GM19463 (cell line): Measurements from ENCODE around the gene NKAIN4.
"Not testable (repeated sequence)": the region's sequence is repeated elsewhere in the genome, so short reads cannot be mapped to it uniquely, and the experiment has no call there.

Experiments
- ATAC-seq: cut with Tn5 transposase; IDR thresholded peaks from one replicate; pipeline ENCODE4 v1.9.1; 2021; ENCODE audit warnings: mild to moderate bottlenecking, moderate library complexity; ENCODE audit not compliant: unreplicated experiment

The NKAIN4 gene

DNA sequence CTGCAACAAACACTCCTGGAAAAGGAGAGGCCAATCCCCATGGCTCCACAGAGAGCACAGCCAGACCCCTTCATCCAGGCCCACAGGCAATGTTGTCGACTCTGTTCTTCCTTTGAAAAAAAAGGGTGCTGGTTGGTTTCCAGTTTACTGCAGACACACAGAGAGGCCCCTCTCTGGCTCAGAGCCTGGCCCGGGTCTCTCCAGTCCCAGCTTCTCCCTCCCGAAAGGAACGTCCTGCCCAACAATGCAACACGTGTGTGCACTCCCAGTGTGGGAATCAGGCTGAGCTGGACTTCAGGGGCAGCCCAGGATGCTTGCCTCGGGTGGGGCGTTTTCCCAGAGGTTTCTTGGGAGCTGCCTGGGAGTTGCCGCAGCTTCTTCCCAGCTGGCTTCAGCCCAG, 4.5 kb upstream of the NKAIN4 start:
- ATAC-seq = no peak

- ATAC-seq = no peak
Measured at GRCh38 chr20:63257629-63258028, 3.4 kb upstream of the NKAIN4 start.

- no peak for ATAC-seq
Measured at GRCh38 chr20:63256954-63257353, 2.7 kb upstream of the NKAIN4 start.

DNA sequence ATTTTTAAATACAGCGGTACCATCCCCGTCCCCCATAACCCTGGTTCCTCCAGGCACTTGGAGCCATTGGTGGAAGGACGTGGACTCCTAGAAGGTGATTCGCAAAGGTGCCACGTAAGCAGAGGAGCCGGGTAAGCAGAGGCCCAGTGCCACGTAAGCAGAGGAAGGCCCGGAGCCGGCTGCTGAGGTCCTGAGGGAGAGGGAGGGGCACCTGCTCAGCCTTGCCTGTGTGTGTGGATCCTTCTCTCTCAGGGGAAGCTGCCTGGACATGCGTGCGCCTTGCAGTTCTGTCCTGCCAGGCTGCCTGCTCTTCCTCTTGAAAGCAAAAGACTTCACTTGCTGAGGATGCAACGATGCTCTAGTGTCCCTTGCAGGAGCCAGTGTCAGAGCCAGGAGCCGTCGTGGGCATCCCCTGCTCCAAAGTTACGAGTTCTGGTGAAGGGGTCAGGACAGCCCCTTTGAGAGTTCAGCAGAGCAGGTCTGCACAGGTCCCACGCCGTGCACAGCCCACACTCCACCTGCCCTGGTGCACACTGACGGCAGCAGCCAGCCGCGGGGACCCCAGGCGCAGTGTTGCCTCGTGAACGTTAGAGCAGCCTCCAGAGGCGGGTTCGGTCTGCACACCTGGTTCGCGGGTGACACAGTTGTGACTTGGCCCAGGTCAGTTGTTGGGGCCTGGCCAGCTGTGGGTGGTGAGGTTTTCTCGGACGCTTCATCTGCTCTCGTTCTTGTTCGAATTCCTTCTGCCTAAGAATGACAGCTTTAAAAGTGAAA, 1.9 kb upstream of the NKAIN4 start:
- ATAC-seq = no peak

DNA sequence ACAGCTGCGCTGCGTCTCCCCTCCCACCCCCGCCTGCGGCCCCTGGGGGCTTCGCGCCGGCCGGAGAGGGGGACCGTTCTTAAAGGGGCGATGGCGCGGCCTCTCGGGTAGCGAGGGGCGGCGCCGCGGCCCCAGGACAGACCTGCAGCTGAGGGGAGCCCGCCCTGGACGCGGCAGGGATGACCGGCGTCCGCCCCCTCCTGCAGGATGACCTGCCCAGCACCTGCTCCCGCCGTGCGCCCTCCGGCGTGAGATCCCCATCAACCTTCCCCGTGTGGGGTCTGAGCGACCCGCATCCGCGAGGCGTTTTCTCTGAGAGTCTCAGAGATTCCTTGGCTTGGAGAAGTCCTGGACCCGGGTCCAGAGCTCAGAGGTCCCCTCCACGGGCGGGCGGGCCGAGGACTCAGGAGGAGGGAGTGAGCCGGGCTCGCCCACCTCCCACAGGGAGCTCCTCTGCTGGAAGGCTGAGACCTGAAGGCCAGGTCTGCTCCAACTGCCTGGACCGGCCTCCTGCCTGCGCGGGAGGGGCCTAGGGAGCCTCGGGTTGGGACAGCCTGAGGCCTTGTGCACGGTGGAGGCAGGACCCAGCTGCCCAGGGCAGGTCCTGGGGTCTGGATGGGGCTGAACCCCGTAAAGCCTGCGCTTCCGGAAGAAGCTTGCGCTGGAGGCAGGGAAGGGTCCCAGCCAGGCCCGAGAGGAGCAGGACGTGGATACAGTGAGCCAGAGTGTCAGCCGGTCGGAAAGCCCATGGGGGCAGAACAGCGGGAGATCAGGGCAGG, 532 bp upstream of the NKAIN4 start:
- ATAC-seq = no peak

GRCh38 chr20:63253438-63254231, 628 bp downstream of the NKAIN4 start:
- ATAC-seq = no peak

DNA sequence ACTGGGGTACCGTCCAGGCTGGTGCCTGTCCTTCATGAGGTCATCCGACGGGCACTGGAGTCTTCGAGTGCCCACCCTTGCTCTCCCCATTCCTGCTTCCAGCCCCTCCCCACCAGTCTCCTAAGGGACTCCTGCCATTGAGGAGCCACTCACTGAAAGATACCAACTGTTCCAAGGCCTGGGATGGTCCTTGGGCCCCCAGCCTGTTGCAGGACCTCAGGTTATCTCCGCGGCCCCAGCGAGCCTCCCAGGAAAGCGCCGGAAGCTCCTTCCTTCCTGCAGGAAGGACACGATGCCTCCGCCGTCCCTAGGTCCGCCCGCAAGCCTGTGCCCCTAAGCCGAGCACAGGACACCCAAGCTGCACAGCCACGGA, 1.2 kb downstream of the NKAIN4 start:
- ATAC-seq = no peak

DNA sequence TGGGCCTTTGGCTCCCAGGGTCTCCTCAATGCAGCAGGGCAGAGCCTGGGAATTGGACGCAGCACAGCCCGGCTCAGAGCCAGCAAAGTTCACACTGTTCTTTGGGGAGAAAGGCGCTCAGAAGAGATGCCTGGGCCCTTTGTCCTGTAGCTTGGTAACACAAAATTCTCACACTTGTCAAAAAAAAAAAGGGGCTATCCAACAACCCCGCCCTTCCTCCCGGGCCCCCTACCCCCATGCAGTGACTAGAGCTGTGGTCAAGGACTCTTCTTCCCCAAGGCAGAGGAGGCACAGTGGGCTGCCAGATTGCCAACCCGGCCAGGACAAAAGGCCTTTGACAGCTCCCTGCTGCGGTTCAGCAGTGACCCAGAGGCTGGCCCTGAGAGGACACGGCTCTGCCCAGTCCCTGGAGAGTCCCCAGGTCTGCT, 2.0 kb downstream of the NKAIN4 start:
- ATAC-seq = no peak

DNA sequence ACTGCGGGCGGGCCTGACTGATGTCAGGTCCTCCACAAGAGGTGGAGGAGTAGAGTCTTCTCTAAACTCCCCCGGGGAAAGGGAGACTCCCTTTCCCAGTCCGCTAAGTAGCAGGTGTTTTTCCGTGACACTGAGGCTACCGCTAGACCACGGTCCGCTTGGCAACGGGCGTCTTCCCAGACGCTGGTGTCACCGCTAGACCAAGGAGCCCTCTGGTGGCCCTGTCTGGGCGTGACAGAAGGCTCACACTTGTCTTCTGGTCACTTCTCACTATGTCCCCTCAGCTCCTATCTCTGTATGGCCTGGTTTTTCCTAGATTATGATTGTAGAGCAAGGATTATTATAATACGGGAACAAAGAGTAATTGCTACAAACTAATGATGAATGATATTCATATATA, 2.9 kb downstream of the NKAIN4 start:
- not testable (repeated sequence) for ATAC-seq

GRCh38 chr20:63249891-63250290, 4.4 kb downstream of the NKAIN4 start:
- no peak for ATAC-seq

DNA sequence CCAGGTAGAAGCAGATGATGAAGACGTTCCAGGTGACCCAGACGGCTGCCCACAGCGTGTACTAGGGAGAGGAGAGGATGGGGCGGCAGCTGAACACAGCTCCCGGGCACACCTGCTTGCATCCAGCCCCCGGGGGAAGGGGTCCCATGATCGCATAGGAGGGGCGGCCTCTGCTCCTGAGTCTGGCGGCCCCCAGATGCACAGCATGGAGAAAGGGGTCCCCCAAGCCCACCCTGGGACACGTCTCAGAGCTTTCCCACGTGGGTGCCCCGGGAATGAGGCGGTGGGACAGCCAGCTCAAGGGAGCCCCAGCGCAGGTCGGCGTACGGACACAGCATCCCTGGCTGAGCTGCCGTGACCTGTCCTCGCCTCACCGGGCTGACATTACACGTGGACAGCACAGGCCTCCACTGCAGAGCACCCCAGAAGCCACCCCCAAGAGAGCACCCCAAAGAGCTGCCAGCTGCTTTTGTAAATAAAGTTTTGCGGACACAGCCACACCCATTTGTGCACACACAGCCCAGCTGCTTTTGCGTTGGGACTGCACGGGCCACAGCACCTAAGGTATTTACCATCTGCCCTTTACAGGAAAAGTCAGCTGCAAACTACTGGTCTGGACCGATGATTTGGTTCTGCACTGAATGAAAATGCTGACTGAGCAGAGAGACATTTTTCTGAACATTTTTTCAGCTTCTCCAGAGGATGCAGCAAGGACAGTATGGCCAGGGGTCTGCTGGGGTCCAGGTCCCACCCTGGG, 5.2 kb downstream of the NKAIN4 start:
- no peak for ATAC-seq

DNA sequence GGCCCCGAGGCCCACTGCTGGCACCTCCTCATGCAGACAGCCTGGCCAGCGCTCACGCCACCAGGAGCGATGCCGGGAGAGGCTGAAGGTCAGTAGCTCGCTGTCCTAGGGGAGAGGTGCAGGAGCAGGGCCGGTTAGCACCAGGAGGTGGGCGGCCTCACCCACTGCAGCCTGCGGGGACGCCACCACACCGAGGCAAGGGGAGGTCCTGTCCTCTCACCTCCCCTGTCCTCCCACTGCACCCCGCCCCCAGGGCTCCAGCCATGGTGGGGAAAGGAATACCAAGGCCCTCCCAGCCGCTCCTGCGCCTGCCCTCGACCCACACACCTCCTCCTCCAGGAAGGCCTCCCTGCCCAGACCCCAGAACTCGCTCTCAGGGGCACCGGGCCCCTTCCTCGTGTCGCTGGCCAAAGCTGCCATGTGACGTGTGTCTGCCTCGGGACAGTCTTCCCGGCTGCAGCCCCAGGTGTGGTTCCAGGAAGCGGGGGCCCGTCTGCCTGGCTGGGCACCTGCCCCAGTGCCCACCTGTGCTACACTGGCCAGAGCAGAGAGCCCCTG, 6.5 kb downstream of the NKAIN4 start:
- ATAC-seq = no peak

DNA sequence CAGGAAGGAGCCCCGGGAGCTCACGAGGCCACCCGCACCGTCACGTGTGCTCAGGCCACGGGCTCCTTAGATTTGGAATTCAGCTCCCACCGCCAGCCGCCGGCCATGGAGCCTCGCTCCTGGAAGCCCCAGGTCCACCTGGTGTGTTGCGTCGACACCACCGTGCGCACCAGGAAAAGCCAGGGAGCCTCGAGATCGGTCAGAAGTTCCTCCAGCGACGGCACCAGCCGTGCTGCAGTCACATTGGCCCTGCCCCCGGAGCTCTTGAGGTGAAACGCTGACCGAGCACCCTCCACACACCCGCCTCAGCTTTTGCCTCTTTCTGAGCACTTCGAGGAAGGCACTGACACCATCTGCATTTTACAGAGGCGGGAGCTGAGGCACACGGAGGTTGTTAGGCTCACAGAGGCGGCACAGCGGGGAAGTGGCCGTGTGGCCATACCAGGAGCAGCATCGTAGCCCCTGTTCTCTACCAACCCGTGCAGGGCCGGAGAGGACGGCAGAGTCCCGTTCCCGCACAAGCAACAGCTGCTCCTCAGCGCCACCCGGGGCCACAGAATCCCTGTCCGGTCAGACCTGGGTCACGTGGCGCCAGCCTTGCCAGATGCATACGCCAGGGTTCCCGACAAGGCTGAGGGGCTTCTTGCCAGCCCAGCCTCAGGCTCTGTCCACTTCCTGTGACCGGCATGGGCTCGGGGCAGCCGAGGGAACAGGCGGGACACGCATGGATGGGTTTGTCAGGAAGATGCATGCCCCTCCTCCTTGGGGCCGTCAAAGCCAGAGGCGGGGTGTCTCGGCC, 7.6 kb downstream of the NKAIN4 start:
- ATAC-seq = no peak

DNA sequence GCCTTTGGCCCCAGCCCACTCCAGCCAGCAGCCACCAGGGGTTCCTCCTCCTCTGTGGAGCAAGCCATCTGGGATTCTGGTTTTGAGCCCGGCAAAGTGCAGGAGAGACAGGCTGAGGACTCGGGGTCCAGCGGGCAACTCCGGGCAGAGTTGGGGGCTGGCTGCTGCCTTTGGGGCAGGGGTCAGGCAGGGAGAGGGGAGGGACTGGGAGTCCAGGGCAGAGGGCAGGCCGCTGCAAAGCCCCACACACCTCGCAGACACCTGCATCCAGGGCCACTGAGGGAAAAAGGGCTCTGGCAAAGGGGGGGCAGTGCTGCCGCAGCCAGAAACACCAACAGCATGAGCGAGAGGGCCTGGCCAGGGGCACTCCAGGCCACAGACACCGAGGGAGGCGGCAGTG, 9.8 kb downstream of the NKAIN4 start:
- ATAC-seq = no peak

DNA sequence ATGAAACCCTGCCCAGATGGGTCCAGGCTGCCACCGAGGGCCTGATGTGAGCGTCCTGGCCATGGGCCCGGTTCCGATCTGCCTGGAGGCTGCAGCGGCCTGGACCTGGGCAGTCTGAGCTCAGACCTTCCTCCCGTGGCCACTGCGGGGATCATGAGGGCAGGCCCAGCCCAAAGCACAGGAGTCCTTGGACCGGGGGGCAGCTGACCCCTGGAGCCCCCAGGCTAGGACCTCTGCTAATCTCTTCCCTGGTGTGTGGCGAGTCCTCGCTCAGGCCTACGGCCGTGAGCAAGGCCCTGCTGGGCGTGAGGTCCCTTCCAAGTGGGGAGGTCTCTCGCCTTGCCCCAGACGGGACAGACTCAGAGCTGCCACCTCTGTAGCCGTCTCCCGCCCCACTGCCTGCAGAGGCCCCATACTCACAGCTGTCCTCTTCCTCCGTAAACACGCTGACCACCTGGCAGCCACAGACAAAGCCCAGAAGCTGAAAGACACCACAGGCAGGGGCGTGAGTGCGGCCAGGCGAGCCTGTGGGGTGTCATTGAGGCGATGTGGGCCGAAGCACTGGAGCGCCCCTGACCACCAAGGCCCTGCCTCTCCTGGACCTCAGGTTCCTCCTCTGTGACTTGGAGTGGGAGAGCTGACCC, 10.5 kb downstream of the NKAIN4 start:
- ATAC-seq = no peak

GRCh38 chr20:63242736-63243135, 11.5 kb downstream of the NKAIN4 start:
- no peak for ATAC-seq

- no peak for ATAC-seq
Measured at GRCh38 chr20:63241272-63241671, 13.0 kb downstream of the NKAIN4 start.

DNA sequence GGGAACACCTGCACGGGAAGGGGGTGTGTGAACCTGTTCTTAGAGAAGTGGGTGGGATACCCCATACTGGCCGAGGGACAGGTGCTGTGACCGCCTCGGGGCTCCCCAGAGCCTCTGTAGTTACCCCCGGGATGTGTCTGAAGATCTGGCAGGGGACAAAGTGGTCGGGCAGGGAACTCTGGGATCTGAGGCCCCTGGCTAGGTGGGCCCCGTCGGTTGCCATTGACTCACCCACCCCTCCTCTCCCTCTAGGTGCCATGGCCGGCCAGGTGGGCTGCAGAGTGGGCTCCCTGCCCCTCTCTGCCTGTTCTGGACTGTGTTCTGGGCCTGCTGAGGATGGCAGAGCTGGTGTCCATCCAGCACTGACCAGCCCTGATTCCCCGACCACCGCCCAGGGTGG, 14.3 kb downstream of the NKAIN4 start:
- ATAC-seq = no peak

DNA sequence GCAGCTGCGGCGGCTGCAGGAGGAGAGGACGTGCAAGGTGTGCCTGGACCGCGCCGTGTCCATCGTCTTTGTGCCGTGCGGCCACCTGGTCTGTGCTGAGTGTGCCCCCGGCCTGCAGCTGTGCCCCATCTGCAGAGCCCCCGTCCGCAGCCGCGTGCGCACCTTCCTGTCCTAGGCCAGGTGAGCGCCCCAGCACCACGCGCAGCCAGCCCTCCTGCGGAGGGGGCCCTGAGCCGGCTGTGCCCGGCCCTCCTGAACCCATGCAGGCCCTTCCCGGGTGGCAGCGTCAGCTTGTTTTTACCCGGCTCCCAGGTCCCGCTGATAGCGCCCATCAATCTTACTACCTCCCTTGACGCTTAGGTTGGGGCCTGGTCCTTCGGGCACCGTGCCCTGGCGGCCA, 14.8 kb downstream of the NKAIN4 start:
- no peak for ATAC-seq
